ENCODE measurements around the gene SPATA31D4.
"Not testable (repeated sequence)": the region's sequence is repeated elsewhere in the genome, so short reads cannot be mapped to it uniquely, and the experiment has no call there.

Gene SPATA31D4

GRCh38 chr9:81915801-81916505 lies 12.3 kb upstream of the SPATA31D4 start:
- H3K36me3 ChIP-seq (ENCODE audit: insufficient read depth, low read length) = no peaks in the 10 kb centered on the region
- no peaks in the 10 kb centered on the region for H3K4me1 ChIP-seq (ENCODE audit: insufficient read depth, low read length)
- no peaks in the 10 kb centered on the region for H3K9me3 ChIP-seq (ENCODE audit: control insufficient read depth, insufficient read depth, low read length)
- H3K9ac ChIP-seq (ENCODE audit: low read depth, low read length) = no peak overlapping the region

DNA sequence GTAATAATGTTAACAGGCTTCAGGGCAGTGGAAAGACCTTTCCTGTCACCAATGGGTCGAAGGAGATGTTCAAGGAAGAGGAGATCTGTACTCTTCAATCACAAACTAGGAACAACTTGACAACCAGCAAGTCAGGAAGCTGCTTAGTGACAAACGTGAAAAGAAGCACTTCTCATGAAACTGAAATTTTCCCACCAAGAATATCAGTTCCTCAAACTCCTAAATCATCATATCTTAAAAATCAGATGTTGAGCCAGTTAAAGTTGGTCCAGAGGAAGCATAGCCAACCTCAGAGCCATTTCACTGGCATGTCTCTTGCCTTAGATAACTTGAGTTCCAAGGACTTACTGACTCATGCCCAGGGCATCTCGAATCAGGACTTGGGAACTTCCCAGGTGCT lies 9.7 kb upstream of the SPATA31D4 start:
- not testable (repeated sequence) for H3K9me3 ChIP-seq (ENCODE audit: control insufficient read depth, insufficient read depth, low read length); H3K4me1 ChIP-seq (ENCODE audit: insufficient read depth, low read length); H3K9ac ChIP-seq (ENCODE audit: low read depth, low read length); H3K36me3 ChIP-seq (ENCODE audit: insufficient read depth, low read length)

DNA sequence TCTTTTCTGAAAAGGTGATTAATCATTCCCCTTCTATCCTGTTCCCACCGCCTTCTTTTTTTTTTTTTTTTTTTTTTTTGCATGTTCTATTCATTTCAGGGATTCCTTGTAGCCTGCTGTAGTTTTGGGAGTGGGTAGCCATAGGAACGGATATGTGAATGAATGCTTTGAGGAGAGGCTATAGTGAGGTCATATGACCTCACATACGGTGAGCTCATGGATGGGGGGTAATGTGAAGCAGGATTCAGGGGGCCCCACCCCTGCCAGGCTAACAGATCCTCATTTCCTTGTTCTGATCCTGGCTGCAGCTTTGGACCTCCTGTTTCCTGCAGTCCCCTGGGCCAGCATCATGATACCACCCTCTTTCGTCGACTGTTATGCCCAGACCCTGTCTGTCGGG lies 1.9 kb downstream of the SPATA31D4 start:
- H3K9me3 ChIP-seq (ENCODE audit: control insufficient read depth, insufficient read depth, low read length); H3K36me3 ChIP-seq (ENCODE audit: insufficient read depth, low read length); H3K9ac ChIP-seq (ENCODE audit: low read depth, low read length); H3K4me1 ChIP-seq (ENCODE audit: insufficient read depth, low read length): not testable (repeated sequence)

- H3K4me1 ChIP-seq (ENCODE audit: insufficient read depth, low read length); H3K9ac ChIP-seq (ENCODE audit: low read depth, low read length); H3K9me3 ChIP-seq (ENCODE audit: control insufficient read depth, insufficient read depth, low read length); H3K36me3 ChIP-seq (ENCODE audit: insufficient read depth, low read length): not testable (repeated sequence)
Measured at GRCh38 chr9:81933547-81933946, 5.3 kb downstream of the SPATA31D4 start.

GRCh38 chr9:81943393-81943792 lies 15.2 kb downstream of the SPATA31D4 start, which contains the start of gene SPATA31D3:
SPATA31D3 (plus strand) TSS chr9:81943500; CDS start chr9:81943586, 86 bp downstream.
- H3K9me3 ChIP-seq (ENCODE audit: control insufficient read depth, insufficient read depth, low read length); H3K9ac ChIP-seq (ENCODE audit: low read depth, low read length); H3K36me3 ChIP-seq (ENCODE audit: insufficient read depth, low read length); H3K4me1 ChIP-seq (ENCODE audit: insufficient read depth, low read length): not testable (repeated sequence)

- not testable (repeated sequence) for H3K9ac ChIP-seq (ENCODE audit: low read depth, low read length); H3K9me3 ChIP-seq (ENCODE audit: control insufficient read depth, insufficient read depth, low read length); H3K36me3 ChIP-seq (ENCODE audit: insufficient read depth, low read length)
Measured at GRCh38 chr9:81948650-81949049, 20.4 kb downstream of the SPATA31D4 start.

GRCh38 chr9:81953096-81953495 lies 24.9 kb downstream of the SPATA31D4 start:
- Histone ChIP-seq H3K36me3 (ENCODE audit: insufficient read depth, low read length) (no peaks in the 10 kb centered on the region), H3K4me1 (ENCODE audit: insufficient read depth, low read length) (no peaks in the 10 kb centered on the region), H3K9ac (ENCODE audit: low read depth, low read length) (no peak overlapping the region), H3K9me3 (ENCODE audit: control insufficient read depth, insufficient read depth, low read length) (peaks cover 12% of the 10 kb centered on the region)

More at GRCh38 chr9:81948650-81949049, 20.4 kb downstream of the SPATA31D4 start:
- H3K4me1 ChIP-seq (ENCODE audit: insufficient read depth, low read length) = not testable (repeated sequence)

GRCh38 chr9:81955625-81956024 lies 27.4 kb downstream of the SPATA31D4 start:
- H3K4me1 ChIP-seq (ENCODE audit: insufficient read depth, low read length) = no peaks in the 10 kb centered on the region
- no peak overlapping the region for H3K9ac ChIP-seq (ENCODE audit: low read depth, low read length)
- H3K36me3 ChIP-seq (ENCODE audit: insufficient read depth, low read length) = no peaks in the 10 kb centered on the region
- H3K9me3 ChIP-seq (ENCODE audit: control insufficient read depth, insufficient read depth, low read length) = peaks cover 12% of the 10 kb centered on the region

GRCh38 chr9:81964218-81965171 lies 36.3 kb downstream of the SPATA31D4 start:
- peaks cover 2% of the 10 kb centered on the region; the same call in 1 of the 2 replicates for H3K9me3 ChIP-seq (ENCODE audit: control insufficient read depth, insufficient read depth, low read length)
- no peak overlapping the region for H3K9ac ChIP-seq (ENCODE audit: low read depth, low read length)
- H3K4me1 ChIP-seq (ENCODE audit: insufficient read depth, low read length) = no peaks in the 10 kb centered on the region
- no peaks in the 10 kb centered on the region for H3K36me3 ChIP-seq (ENCODE audit: insufficient read depth, low read length)

GRCh38 chr9:81968026-81968425 lies 39.8 kb downstream of the SPATA31D4 start:
- H3K4me1 ChIP-seq (ENCODE audit: insufficient read depth, low read length) = no peaks in the 10 kb centered on the region
- no peak overlapping the region for H3K9ac ChIP-seq (ENCODE audit: low read depth, low read length)
- H3K9me3 ChIP-seq (ENCODE audit: control insufficient read depth, insufficient read depth, low read length) = peaks cover 2% of the 10 kb centered on the region; the same call in 1 of the 2 replicates
- no peaks in the 10 kb centered on the region for H3K36me3 ChIP-seq (ENCODE audit: insufficient read depth, low read length)

- Histone ChIP-seq H3K36me3 (ENCODE audit: insufficient read depth, low read length) (no peaks in the 10 kb centered on the region), H3K4me1 (ENCODE audit: insufficient read depth, low read length) (no peaks in the 10 kb centered on the region), H3K9ac (ENCODE audit: low read depth, low read length) (no peak overlapping the region)
Measured at GRCh38 chr9:81969971-81970370, 41.7 kb downstream of the SPATA31D4 start.

DNA sequence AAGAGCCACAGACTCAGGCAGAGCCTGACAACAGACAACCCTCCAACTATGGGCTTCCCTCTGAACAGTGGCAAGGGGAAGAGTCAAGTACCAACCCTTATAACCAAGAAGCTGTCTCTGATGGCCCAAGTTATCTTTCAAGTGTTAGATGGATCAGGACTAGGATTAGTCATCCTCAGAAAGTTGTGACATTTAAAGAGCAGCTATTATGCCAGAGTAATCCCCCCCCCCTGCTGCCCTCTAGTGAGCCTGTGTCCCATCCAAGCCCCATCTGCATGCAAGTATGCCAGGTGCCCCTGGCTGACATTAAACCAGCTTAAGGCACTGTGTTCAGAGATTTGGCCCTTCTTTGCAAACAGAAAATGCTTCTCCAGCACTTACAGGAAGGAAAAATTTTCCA lies 43.5 kb downstream of the SPATA31D4 start:
- no peaks in the 10 kb centered on the region for H3K4me1 ChIP-seq (ENCODE audit: insufficient read depth, low read length)
- H3K9me3 ChIP-seq (ENCODE audit: control insufficient read depth, insufficient read depth, low read length) = no peaks in the 10 kb centered on the region
- no peak overlapping the region for H3K9ac ChIP-seq (ENCODE audit: low read depth, low read length)
- no peaks in the 10 kb centered on the region for H3K36me3 ChIP-seq (ENCODE audit: insufficient read depth, low read length)

More at GRCh38 chr9:81969971-81970370, 41.7 kb downstream of the SPATA31D4 start:
- H3K9me3 ChIP-seq (ENCODE audit: control insufficient read depth, insufficient read depth, low read length) = peaks cover 2% of the 10 kb centered on the region; the same call in 1 of the 2 replicates

DNA sequence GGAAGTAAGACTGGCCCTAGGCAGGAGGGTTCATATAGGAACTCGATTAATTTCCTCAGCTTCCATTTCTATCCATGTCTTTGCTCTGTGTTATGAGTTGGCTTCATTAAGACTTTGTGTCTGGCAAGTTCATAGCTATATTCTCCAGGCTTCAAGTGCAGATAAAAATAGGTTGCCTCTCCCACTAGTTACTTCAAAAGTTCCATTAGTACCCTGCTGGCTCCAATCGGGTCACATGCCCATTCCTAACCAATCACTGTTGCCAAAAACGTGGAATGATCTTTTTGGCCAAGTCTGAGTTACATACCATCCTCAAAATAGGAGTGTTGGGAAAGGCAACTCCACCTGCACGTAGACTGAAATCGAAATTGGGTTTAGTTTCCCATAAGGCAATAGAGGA lies 46.5 kb downstream of the SPATA31D4 start:
- no peaks in the 10 kb centered on the region for H3K36me3 ChIP-seq (ENCODE audit: insufficient read depth, low read length)
- H3K4me1 ChIP-seq (ENCODE audit: insufficient read depth, low read length) = no peaks in the 10 kb centered on the region
- H3K9ac ChIP-seq (ENCODE audit: low read depth, low read length) = no peak overlapping the region
- H3K9me3 ChIP-seq (ENCODE audit: control insufficient read depth, insufficient read depth, low read length) = no peaks in the 10 kb centered on the region

DNA sequence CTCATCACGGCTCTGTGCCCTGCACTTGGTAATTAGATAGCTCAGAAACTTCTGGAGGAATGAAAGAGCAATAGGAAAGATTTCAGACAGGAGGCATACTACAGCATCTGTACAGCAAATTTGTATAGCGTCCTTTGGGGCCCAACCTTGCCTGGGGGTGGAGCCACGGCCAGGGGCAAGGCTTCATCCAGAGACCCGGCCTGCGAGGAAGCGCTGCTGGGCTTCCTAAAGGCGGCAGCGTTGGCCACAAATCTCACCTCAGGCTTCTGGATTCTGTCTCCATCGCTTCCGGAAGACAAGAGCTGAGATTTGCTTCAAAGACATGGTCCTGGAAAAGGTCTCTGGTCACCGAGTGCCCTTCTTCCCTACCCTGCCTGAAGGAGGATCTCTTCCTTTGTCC lies 48.1 kb downstream of the SPATA31D4 start:
- H3K36me3 ChIP-seq (ENCODE audit: insufficient read depth, low read length) = no peaks in the 10 kb centered on the region
- H3K4me1 ChIP-seq (ENCODE audit: insufficient read depth, low read length) = no peaks in the 10 kb centered on the region
- no peaks in the 10 kb centered on the region for H3K9me3 ChIP-seq (ENCODE audit: control insufficient read depth, insufficient read depth, low read length)
- H3K9ac ChIP-seq (ENCODE audit: low read depth, low read length) = no peak overlapping the region

GRCh38 chr9:81979196-81979595 lies 51.0 kb downstream of the SPATA31D4 start:
- Histone ChIP-seq H3K4me1 (ENCODE audit: insufficient read depth, low read length) (no peaks in the 10 kb centered on the region), H3K9ac (ENCODE audit: low read depth, low read length) (no peak overlapping the region), H3K36me3 (ENCODE audit: insufficient read depth, low read length) (no peaks in the 10 kb centered on the region), H3K9me3 (ENCODE audit: control insufficient read depth, insufficient read depth, low read length) (no peaks in the 10 kb centered on the region)
